ENCODE results near the gene CDK5RAP1. TPM values are rescaled to one million over a fixed set of nuclear protein-coding genes. Genes with fewer than 3 reads are reported as not detected.

Gene CDK5RAP1
- total and polyA plus RNA-seq, 4 donors = 11.3 to 22.1 (median 14.8) TPM

Other genes with a start within 250 kb of the CDK5RAP1 start
- not detected for gene BPIFA2, start 233.4 kb downstream of the CDK5RAP1 start, total RNA-seq
- gene BPIFA2, start 233.4 kb downstream of the CDK5RAP1 start, polyA plus RNA-seq = not detected
- gene BPIFA3, start 184.2 kb downstream of the CDK5RAP1 start, total RNA-seq = not detected
- not detected for gene BPIFA3, start 184.2 kb downstream of the CDK5RAP1 start, polyA plus RNA-seq
- not detected for gene BPIFA1, start 165.5 kb downstream of the CDK5RAP1 start, total RNA-seq
- not detected for gene BPIFA1, start 165.5 kb downstream of the CDK5RAP1 start, polyA plus RNA-seq
- under 1 TPM in 1 of 2 donors, not detected in 1; 0.08 TPM for gene BPIFB1, start 118.3 kb downstream of the CDK5RAP1 start, total RNA-seq
- gene BPIFB1, start 118.3 kb downstream of the CDK5RAP1 start, polyA plus RNA-seq = under 1 TPM in 1 of 2 donors, not detected in 1; 0.13 TPM
- gene SNTA1, start 42.2 kb upstream of the CDK5RAP1 start, total RNA-seq = 1 to 10 TPM; 3.8 to 9.6 TPM
- gene SNTA1, start 42.2 kb upstream of the CDK5RAP1 start, polyA plus RNA-seq = 1 to 10 TPM; 6.9 TPM
- 1 to 10 TPM; 5.4 to 5.5 TPM for gene CBFA2T2, start 88.6 kb upstream of the CDK5RAP1 start, total RNA-seq
- 1 to 10 TPM; 2.0 to 5.2 TPM for gene CBFA2T2, start 88.6 kb upstream of the CDK5RAP1 start, polyA plus RNA-seq

Measured in liver (tissue), 4 donors.